K562 (cell line): ENCODE results near the gene DDX41. TPM values are rescaled to one million over a fixed set of nuclear protein-coding genes. Genes with fewer than 3 reads are reported as not detected.

Source experiments
- CBFA2T3 ChIP-seq: fragments of 450-650 bp; IDR thresholded peaks from 2 replicates; pipeline ENCODE4 v1.6.1; 2017
- GABPB1 ChIP-seq: sonication (generic); formaldehyde crosslinking; IDR thresholded peaks from 2 replicates; pipeline ENCODE4 v1.8.0; 2022; ENCODE audit warnings: mild to moderate bottlenecking, missing genetic modification reagents
- HDAC8 ChIP-seq: fragments of 450-650 bp; IDR thresholded peaks from 2 replicates; pipeline ENCODE4 v1.6.1; 2016; ENCODE audit warnings: mild to moderate bottlenecking, missing genetic modification characterization, moderate library complexity, missing compliant biosample characterization
- MAZ ChIP-seq, 2 experiments: fragments of 450-650 bp in 1 of 2; sonication (generic) in 1 of 2; formaldehyde crosslinking; IDR thresholded peaks in 1 of 2; conservative IDR thresholded peaks in 1 of 2; 2 replicates each; pipeline versions ENCODE4 v1.4.0 to v1.5.0; 2020; ENCODE audit warnings: mild to moderate bottlenecking in 1 of 2, missing genetic modification reagents in 1 of 2
- MYC ChIP-seq, 2 experiments: fragments of 250-450 bp in 1 of 2; sonication (Bioruptor Pico) in 1 of 2; IDR thresholded peaks; 2 replicates each; pipeline versions ENCODE4 v1.5.1 to v1.6.1; 2012 to 2021; ENCODE audit warnings: low read depth in 2 of 2, borderline replicate concordance in 1 of 2, improper control_type of control experiment in 1 of 2, low read length in 1 of 2, mild to moderate bottlenecking in 1 of 2, moderate library complexity in 1 of 2
- NR2C2 ChIP-seq, 2 experiments: fragments of 200-800 bp in 1 of 2; sonication (Bioruptor generic) in 1 of 2; sonication (generic) in 1 of 2; formaldehyde crosslinking in 1 of 2; IDR thresholded peaks; 2 replicates each; pipeline versions ENCODE4 v1.6.1 to v1.8.0; 2016 to 2022; ENCODE audit warnings: mild to moderate bottlenecking in 1 of 2, missing compliant biosample characterization in 1 of 2, missing genetic modification characterization in 1 of 2, missing genetic modification reagents in 1 of 2
- PHF20 ChIP-seq: fragments of 450-650 bp; IDR thresholded peaks from 2 replicates; pipeline ENCODE4 v1.6.1; 2018; ENCODE audit not compliant: partially characterized antibody
- POLR2A ChIP-seq: fragments of 450-650 bp; conservative IDR thresholded peaks from 2 replicates; pipeline ENCODE4 v1.6.1; 2016
- U2AF1 ChIP-seq: fragments of 200-400 bp; formaldehyde crosslinking; optimal IDR thresholded peaks from 2 replicates; pipeline ENCODE3; 2017; ENCODE audit warnings: mild to moderate bottlenecking, low read depth, low read length, moderate library complexity
- ZNF347 ChIP-seq: fragments of 450-650 bp; formaldehyde crosslinking; IDR thresholded peaks from 2 replicates; pipeline ENCODE4 v1.4.0; 2020; ENCODE audit warnings: low read depth, mild to moderate bottlenecking, moderate library complexity
- ZNF395 ChIP-seq: fragments of 200-800 bp; sonication (Bioruptor generic); IDR thresholded peaks from 2 replicates; pipeline ENCODE4 v1.6.1; 2017; ENCODE audit warnings: missing genetic modification characterization, missing compliant biosample characterization
- polyA plus RNA-seq, 8 experiments: library from polyadenylated mRNA; depleted of rRNA in 4 of 8; stranded (reverse) in 5 of 8; unstranded in 3 of 8; fragments of >200 nt; fragmentation: Nextera tagmentation in 2 of 8; fragmentation: Illumina TruSeq in 1 of 8; extraction: Ambion mirVana in 2 of 8; extraction: Trizol in 1 of 8; gene quantifications; 2 replicates each; pipeline versions ENCODE4 v1.2.1 to v1.2.3, GENCODE V29; 2011 to 2014; ENCODE audit warnings: inconsistent platforms in 1 of 8, missing spikeins in 1 of 8
- total RNA-seq, 7 experiments: library from RNA; depleted of rRNA in 6 of 7; stranded (reverse); fragments of >200 nt in 6 of 7; fragmentation: Illumina TruSeq in 2 of 7; extraction: Trizol in 2 of 7; gene quantifications; 2 replicates each; pipeline versions ENCODE4 v1.2.1 to v1.2.3, GENCODE V29; 2011 to 2021; ENCODE audit warnings: low replicate concordance in 1 of 7
- TF ChIP-seq, protein P1 (sequence below), 2 experiments: fragments of 450-650 bp in 1 of 2; sonication (generic) in 1 of 2; formaldehyde crosslinking in 1 of 2; IDR thresholded peaks in 1 of 2; conservative IDR thresholded peaks in 1 of 2; 2 replicates each; pipeline versions ENCODE4 v1.6.1 to v1.8.1; 2016 to 2023; ENCODE audit warnings: mild to moderate bottlenecking in 2 of 2, moderate library complexity in 2 of 2, inconsistent platforms in 1 of 2, missing genetic modification reagents in 1 of 2
- TF ChIP-seq, protein P2 (sequence below), 2 experiments: fragments of 200-800 bp in 1 of 2; sonication (Bioruptor generic) in 1 of 2; sonication (generic) in 1 of 2; formaldehyde crosslinking in 1 of 2; IDR thresholded peaks in 1 of 2; conservative IDR thresholded peaks in 1 of 2; 2 replicates each; pipeline versions ENCODE4 v1.5.0 to v1.6.1; 2016 to 2020; ENCODE audit warnings: missing compliant biosample characterization in 1 of 2, missing genetic modification characterization in 1 of 2, missing genetic modification reagents in 1 of 2
- TF ChIP-seq, protein P3 (sequence below): IDR thresholded peaks from 2 replicates; pipeline ENCODE4 v1.6.1; 2012; ENCODE audit warnings: low read depth, low read length, improper control_type of control experiment, borderline replicate concordance
- TF ChIP-seq, protein P4 (sequence below): sonication (generic); formaldehyde crosslinking; IDR thresholded peaks from 2 replicates; pipeline ENCODE4 v1.9.0; 2022; ENCODE audit warnings: mild to moderate bottlenecking, missing genetic modification reagents

Gene DDX41
- total and polyA plus RNA-seq, 9 of the 15 experiments (the other 6 are each of a cell fraction or from before 2014, with no cell fraction given), result 38.2 to 284 (median 116) TPM

- TF ChIP-seq, protein P1, sequence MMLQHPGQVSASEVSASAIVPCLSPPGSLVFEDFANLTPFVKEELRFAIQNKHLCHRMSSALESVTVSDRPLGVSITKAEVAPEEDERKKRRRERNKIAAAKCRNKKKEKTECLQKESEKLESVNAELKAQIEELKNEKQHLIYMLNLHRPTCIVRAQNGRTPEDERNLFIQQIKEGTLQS (IDR thresholded peaks at IDR 0.05), result no peak
- TF ChIP-seq, protein P1 (CRISPR knock-in tag; conservative IDR thresholded peaks at IDR 0.05), result 0 out of 2 replicates have a peak, but pooled peaks have one; percentile 21
- TF ChIP-seq, protein P2, sequence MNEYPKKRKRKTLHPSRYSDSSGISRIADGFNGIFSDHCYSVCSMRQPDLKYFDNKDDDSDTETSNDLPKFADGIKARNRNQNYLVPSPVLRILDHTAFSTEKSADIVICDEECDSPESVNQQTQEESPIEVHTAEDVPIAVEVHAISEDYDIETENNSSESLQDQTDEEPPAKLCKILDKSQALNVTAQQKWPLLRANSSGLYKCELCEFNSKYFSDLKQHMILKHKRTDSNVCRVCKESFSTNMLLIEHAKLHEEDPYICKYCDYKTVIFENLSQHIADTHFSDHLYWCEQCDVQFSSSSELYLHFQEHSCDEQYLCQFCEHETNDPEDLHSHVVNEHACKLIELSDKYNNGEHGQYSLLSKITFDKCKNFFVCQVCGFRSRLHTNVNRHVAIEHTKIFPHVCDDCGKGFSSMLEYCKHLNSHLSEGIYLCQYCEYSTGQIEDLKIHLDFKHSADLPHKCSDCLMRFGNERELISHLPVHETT (CRISPR knock-in tag; conservative IDR thresholded peaks at IDR 0.05 in 1 of 2, IDR thresholded peaks at IDR 0.05 in 1 of 2), result peak in 1 of 2 experiments; percentile 28; a peak in 2 of 4 replicates
- TF ChIP-seq GABPB1 (peak; percentile 53; the same call in 1 of the 2 replicates), POLR2A (no peak; the same call in 1 of the 2 replicates), HDAC8 (tag) (no peak), NR2C2 (CRISPR knock-in tag; IDR thresholded peaks at IDR 0.05) (no peak), NR2C2 (tag; IDR thresholded peaks at IDR 0.05) (peak; percentile 32; the same call in 1 of the 2 replicates), ZNF347 (no peak), U2AF1 (no peak), MAZ (CRISPR knock-in tag; conservative IDR thresholded peaks at IDR 0.05 in 1 of 2, IDR thresholded peaks at IDR 0.05 in 1 of 2) (no peak), MYC (IDR thresholded peaks at IDR 0.05; ENCODE audit: low read depth, low read length) (no peak), MYC (CRISPR knock-in tag; IDR thresholded peaks at IDR 0.05; ENCODE audit: borderline replicate concordance, low read depth) (peak; percentile 32; the same call in 1 of the 2 replicates), CBFA2T3 (no peak), PHF20 (no peak), ZNF395 (CRISPR knock-in tag) (peak; percentile 6; the same call in 1 of the 2 replicates)
- TF ChIP-seq, protein P3, sequence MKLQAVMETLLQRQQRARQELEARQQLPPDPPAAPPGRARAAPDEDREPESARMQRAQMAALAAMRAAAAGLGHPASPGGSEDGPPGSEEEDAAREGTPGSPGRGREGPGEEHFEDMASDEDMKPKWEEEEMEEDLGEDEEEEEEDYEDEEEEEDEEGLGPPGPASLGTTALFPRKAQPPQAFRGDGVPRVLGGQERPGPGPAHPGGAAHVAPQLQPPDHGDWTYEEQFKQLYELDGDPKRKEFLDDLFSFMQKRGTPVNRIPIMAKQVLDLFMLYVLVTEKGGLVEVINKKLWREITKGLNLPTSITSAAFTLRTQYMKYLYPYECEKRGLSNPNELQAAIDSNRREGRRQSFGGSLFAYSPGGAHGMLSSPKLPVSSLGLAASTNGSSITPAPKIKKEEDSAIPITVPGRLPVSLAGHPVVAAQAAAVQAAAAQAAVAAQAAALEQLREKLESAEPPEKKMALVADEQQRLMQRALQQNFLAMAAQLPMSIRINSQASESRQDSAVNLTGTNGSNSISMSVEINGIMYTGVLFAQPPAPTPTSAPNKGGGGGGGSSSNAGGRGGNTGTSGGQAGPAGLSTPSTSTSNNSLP, result no peak
- TF ChIP-seq, protein P4, sequence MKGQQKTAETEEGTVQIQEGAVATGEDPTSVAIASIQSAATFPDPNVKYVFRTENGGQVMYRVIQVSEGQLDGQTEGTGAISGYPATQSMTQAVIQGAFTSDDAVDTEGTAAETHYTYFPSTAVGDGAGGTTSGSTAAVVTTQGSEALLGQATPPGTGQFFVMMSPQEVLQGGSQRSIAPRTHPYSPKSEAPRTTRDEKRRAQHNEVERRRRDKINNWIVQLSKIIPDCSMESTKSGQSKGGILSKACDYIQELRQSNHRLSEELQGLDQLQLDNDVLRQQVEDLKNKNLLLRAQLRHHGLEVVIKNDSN (CRISPR knock-in tag), result no peak
These were observed 20.6 kb downstream of the DDX41 start (continued) for GRCh38 chr5:177496070-177496726.
